HepG2 (cell line): ENCODE results near the gene VMA21. TPM values are rescaled to one million over a fixed set of nuclear protein-coding genes. Genes with fewer than 3 reads are reported as not detected.

Experiments
- CC2D1A ChIP-seq: sonication (generic); formaldehyde crosslinking; IDR thresholded peaks from 2 replicates; pipeline ENCODE4 v1.8.1; 2023; ENCODE audit warnings: mild to moderate bottlenecking, missing genetic modification reagents
- ETV5 ChIP-seq: IDR thresholded peaks from 2 replicates; pipeline ENCODE4 v1.6.1; 2018; ENCODE audit warnings: missing biosample characterization, missing genetic modification reagents, inconsistent platforms, borderline replicate concordance
- ISX ChIP-seq: sonication (generic); formaldehyde crosslinking; conservative IDR thresholded peaks from 2 replicates; pipeline ENCODE4 v1.5.0; 2020; ENCODE audit warnings: missing genetic modification reagents
- JUND ChIP-seq: sonication (generic); formaldehyde crosslinking; IDR thresholded peaks from 2 replicates; pipeline ENCODE4 v1.8.0; 2022; ENCODE audit warnings: mild to moderate bottlenecking, missing genetic modification reagents
- KDM6A ChIP-seq: IDR thresholded peaks from 2 replicates; pipeline ENCODE4 v1.6.1; 2016; ENCODE audit warnings: low read depth
- REXO4 ChIP-seq: sonication (generic); formaldehyde crosslinking; IDR thresholded peaks from 2 replicates; pipeline ENCODE4 v1.8.0; 2022; ENCODE audit warnings: missing genetic modification reagents, mild to moderate bottlenecking, borderline replicate concordance
- STAG1 ChIP-seq: sonication (generic); formaldehyde crosslinking; IDR thresholded peaks from 2 replicates; pipeline ENCODE4 v1.4.0; 2020; ENCODE audit warnings: missing genetic modification reagents
- THRA ChIP-seq: sonication (generic); formaldehyde crosslinking; IDR thresholded peaks from 2 replicates; pipeline ENCODE4 v1.4.0; 2020; ENCODE audit warnings: missing genetic modification reagents, borderline replicate concordance
- ZBTB43 ChIP-seq: sonication (generic); formaldehyde crosslinking; conservative IDR thresholded peaks from 2 replicates; pipeline ENCODE4 v1.4.0; 2020; ENCODE audit warnings: missing genetic modification reagents
- ZNF30 ChIP-seq: sonication (generic); formaldehyde crosslinking; IDR thresholded peaks from 2 replicates; pipeline ENCODE4 v1.5.0; 2020; ENCODE audit warnings: mild to moderate bottlenecking, missing genetic modification reagents
- ZNF441 ChIP-seq: sonication (generic); formaldehyde crosslinking; IDR thresholded peaks from 2 replicates; pipeline ENCODE4 v1.7.0; 2021; ENCODE audit warnings: missing genetic modification reagents, borderline replicate concordance
- ZNF496 ChIP-seq: sonication (generic); formaldehyde crosslinking; IDR thresholded peaks from 2 replicates; pipeline ENCODE4 v1.8.1; 2023; ENCODE audit warnings: mild to moderate bottlenecking, moderate library complexity, missing genetic modification reagents; ENCODE audit not compliant: insufficient replicate concordance
- ZNF709 ChIP-seq: sonication (generic); formaldehyde crosslinking; IDR thresholded peaks from 2 replicates; pipeline ENCODE4 v1.5.0; 2020; ENCODE audit warnings: mild to moderate bottlenecking, missing genetic modification reagents
- ZNF768 ChIP-seq: sonication (generic); formaldehyde crosslinking; IDR thresholded peaks from 2 replicates; pipeline ENCODE4 v1.4.0; 2020; ENCODE audit warnings: missing genetic modification reagents
- ZNF777 ChIP-seq: sonication (generic); formaldehyde crosslinking; IDR thresholded peaks from 2 replicates; pipeline ENCODE4 v1.4.0; 2020; ENCODE audit warnings: missing genetic modification reagents
- polyA plus RNA-seq, 8 experiments: library from polyadenylated mRNA; depleted of rRNA in 3 of 8; stranded (reverse) in 7 of 8; unstranded in 1 of 8; fragments of >200 nt; fragmentation: Illumina TruSeq in 4 of 8; extraction: Trizol in 4 of 8; gene quantifications; 2 replicates each; pipeline versions ENCODE4 v1.2.1 to v1.2.3, GENCODE V29; 2011 to 2016; ENCODE audit warnings: low read depth in 4 of 8, missing spikeins in 1 of 8, mixed read lengths in 1 of 8; ENCODE audit not compliant: insufficient read depth in 1 of 8
- total RNA-seq, 5 experiments: library from RNA; depleted of rRNA; stranded (reverse); fragments of >200 nt; fragmentation: Illumina TruSeq; extraction: Trizol; gene quantifications; 2 replicates each; pipeline ENCODE4 v1.2.3, GENCODE V29; 2016; ENCODE audit warnings: low read depth in 1 of 5
- TF ChIP-seq, protein P1 (sequence below): sonication (generic); formaldehyde crosslinking; IDR thresholded peaks from 2 replicates; pipeline ENCODE4 v1.5.1; 2020; ENCODE audit warnings: mild to moderate bottlenecking, missing genetic modification reagents, borderline replicate concordance
- TF ChIP-seq, protein P2 (sequence below): sonication (generic); formaldehyde crosslinking; IDR thresholded peaks from 2 replicates; pipeline ENCODE4 v1.8.1; 2022; ENCODE audit warnings: low read depth, mild to moderate bottlenecking, missing genetic modification reagents

Gene VMA21
- total and polyA plus RNA-seq, 2 of the 13 experiments (the other 11 are each of a cell fraction or from before 2014, with no cell fraction given): 20.9 to 42.4 TPM

GRCh38 chrX:151396825-151397740 lies at the start of gene VMA21 (continued):
- no peak for TF ChIP-seq KDM6A (CRISPR knock-in tag)
- TF ChIP-seq ZNF777 (CRISPR knock-in tag): peak; percentile 57; the same call in 1 of the 2 replicates
- peak; percentile 41; the same call in 1 of the 2 replicates for TF ChIP-seq ETV5 (CRISPR knock-in tag)
- TF ChIP-seq ZNF30: no peak
- TF ChIP-seq ZNF496: no peak
- TF ChIP-seq, protein P1, sequence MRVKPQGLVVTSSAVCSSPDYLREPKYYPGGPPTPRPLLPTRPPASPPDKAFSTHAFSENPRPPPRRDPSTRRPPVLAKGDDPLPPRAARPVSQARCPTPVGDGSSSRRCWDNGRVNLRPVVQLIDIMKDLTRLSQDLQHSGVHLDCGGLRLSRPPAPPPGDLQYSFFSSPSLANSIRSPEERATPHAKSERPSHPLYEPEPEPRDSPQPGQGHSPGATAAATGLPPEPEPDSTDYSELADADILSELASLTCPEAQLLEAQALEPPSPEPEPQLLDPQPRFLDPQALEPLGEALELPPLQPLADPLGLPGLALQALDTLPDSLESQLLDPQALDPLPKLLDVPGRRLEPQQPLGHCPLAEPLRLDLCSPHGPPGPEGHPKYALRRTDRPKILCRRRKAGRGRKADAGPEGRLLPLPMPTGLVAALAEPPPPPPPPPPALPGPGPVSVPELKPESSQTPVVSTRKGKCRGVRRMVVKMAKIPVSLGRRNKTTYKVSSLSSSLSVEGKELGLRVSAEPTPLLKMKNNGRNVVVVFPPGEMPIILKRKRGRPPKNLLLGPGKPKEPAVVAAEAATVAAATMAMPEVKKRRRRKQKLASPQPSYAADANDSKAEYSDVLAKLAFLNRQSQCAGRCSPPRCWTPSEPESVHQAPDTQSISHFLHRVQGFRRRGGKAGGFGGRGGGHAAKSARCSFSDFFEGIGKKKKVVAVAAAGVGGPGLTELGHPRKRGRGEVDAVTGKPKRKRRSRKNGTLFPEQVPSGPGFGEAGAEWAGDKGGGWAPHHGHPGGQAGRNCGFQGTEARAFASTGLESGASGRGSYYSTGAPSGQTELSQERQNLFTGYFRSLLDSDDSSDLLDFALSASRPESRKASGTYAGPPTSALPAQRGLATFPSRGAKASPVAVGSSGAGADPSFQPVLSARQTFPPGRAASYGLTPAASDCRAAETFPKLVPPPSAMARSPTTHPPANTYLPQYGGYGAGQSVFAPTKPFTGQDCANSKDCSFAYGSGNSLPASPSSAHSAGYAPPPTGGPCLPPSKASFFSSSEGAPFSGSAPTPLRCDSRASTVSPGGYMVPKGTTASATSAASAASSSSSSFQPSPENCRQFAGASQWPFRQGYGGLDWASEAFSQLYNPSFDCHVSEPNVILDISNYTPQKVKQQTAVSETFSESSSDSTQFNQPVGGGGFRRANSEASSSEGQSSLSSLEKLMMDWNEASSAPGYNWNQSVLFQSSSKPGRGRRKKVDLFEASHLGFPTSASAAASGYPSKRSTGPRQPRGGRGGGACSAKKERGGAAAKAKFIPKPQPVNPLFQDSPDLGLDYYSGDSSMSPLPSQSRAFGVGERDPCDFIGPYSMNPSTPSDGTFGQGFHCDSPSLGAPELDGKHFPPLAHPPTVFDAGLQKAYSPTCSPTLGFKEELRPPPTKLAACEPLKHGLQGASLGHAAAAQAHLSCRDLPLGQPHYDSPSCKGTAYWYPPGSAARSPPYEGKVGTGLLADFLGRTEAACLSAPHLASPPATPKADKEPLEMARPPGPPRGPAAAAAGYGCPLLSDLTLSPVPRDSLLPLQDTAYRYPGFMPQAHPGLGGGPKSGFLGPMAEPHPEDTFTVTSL: no peak
- TF ChIP-seq JUND: no peak
- no peak for TF ChIP-seq REXO4
- no peak for TF ChIP-seq THRA
- TF ChIP-seq, protein P2, sequence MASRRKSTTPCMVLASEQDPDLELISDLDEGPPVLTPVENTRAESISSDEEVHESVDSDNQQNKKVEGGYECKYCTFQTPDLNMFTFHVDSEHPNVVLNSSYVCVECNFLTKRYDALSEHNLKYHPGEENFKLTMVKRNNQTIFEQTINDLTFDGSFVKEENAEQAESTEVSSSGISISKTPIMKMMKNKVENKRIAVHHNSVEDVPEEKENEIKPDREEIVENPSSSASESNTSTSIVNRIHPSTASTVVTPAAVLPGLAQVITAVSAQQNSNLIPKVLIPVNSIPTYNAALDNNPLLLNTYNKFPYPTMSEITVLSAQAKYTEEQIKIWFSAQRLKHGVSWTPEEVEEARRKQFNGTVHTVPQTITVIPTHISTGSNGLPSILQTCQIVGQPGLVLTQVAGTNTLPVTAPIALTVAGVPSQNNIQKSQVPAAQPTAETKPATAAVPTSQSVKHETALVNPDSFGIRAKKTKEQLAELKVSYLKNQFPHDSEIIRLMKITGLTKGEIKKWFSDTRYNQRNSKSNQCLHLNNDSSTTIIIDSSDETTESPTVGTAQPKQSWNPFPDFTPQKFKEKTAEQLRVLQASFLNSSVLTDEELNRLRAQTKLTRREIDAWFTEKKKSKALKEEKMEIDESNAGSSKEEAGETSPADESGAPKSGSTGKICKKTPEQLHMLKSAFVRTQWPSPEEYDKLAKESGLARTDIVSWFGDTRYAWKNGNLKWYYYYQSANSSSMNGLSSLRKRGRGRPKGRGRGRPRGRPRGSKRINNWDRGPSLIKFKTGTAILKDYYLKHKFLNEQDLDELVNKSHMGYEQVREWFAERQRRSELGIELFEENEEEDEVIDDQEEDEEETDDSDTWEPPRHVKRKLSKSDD: no peak
- no peak for TF ChIP-seq STAG1
- TF ChIP-seq CC2D1A: no peak
- no peak for TF ChIP-seq ZNF709
- 0 out of 2 replicates have a peak, but pooled peaks have one; percentile 36 for TF ChIP-seq ZNF441
- TF ChIP-seq ZNF768 (CRISPR knock-in tag): peak; percentile 9; the same call in 1 of the 2 replicates
- TF ChIP-seq ZBTB43 (CRISPR knock-in tag): 0 out of 2 replicates have a peak, but pooled peaks have one; percentile 56
- no peak for TF ChIP-seq ISX (CRISPR knock-in tag)
